NK-92 (cell line): ENCODE data around the gene TRIM34.
"Not testable (repeated sequence)": the region's sequence is repeated elsewhere in the genome, so short reads cannot be mapped to it uniquely, and the experiment has no call there.

ENCODE experiments used
- DNase-seq: peaks from one replicate; lab custom pipeline; 2025; ENCODE audit not compliant: unreplicated experiment; lab: John Stamatoyannopoulos, UW

TRIM34 gene

DNA sequence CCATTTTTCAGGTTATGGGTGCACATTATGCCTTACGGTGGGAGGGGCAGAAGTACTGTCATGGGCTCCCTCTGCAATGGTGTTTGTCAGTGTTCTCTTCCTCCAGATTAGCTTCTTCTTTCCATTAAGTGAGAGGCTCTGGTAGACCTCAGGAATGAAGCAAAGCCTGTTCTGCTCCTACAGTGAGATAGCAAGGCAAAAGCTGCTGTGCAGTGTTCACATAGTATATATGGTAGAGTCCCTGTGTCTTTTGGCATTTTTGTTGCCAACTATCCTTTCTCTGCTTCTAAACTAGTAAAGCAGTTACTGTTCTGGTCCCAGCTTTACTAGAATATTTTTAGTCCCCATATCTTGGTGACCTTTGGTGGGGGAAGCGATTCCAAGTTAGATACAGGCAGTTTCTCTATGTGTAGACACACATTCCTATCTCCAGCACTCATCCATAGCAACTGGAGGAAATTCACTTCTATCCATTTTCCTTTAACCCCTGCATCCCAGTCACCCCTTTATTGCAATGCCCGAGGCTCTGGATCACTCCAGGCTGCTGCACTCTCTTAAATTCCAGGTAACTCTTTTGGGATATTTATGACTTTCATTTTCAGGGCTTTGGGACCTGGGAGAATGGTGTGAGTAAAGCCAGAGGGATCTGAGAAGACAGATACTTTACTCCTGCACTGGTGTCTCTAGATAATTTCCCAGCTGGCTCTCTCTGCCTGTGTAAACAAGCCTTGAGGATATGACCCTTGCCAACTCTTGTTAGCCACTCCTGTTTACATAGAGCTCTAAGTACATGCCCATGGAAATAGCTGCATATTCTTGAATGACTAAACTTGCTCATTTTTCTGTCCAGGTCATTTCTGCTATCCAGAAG lies 3.9 kb upstream of the TRIM34 start:
- DNase-seq = no peak

DNA sequence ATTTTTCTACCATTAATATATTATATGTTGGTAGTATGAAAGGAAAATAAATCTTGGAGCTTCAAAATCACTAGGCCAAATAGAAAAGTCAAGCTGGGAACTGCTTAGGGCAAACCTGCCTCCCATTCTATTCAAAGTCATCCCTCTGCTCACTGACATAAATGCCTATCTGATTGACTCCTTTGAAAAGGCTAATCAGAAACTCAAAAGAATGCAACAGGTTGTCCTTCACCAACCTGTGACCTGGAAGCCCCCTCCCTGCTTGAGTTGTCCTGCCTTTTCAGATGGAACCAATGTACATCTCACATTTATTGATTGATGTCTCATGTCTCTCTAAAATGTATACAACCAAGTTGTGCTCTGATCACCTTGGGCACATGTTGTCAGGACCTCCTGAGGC lies 3.2 kb upstream of the TRIM34 start:
- DNase-seq = no peak

DNA sequence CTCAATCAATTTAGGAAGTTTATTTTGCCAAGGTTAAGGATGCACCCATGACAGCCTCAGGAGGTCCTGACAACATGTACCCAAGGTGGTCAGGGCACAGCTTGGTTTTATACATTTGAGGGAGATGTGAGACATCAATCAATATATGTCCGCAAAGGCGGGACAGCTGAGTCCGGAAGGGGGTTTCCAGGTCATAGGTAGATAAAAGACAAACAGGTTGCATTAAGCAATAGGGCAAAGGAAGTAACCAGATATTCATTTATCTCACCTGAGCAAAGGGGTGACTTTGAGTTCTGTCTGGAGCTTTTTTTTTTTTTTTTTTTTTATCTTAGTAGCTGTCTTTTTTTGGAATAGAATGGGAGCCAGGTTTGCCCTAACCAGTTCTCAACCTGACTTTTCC lies 2.0 kb upstream of the TRIM34 start:
- no peak for DNase-seq

DNA sequence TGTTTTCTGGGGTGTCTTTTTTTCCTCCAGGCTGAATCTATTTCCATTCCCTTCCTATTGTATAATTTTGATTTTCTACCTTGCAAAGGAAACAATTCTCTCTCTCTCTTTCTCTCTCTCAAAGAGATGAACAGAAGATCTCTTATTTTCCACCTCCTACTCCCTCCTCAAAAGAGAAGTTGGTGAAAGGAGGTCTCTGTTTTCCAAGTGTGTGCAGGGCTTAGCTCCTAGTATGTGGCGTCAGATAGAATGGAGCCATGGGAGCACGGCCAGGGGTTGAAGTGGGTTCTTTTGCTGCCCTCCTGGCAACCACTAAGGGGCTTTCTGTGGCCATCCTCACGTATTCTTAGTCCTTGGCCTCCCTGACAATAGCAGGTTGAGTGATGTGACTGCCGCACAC lies 480 bp downstream of the TRIM34 start:
- no peak for DNase-seq

DNA sequence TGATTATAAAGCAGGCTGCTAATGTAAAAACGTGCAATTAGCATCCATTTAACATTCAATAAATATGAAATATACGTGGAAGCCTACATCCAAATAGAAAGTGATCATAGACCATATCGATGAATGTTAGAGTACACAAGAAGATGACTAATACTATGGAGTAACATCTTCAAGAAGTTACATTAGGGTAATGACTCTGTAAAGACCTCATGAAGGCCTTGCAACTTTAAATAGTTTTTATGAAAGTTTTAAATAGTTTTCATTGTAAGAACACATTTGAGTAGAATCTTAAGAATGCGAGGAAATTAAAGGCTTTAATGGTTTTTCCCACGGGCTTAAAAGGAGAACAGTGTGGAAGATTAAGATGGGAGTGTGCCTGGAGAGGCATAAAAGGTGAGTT lies 1.4 kb downstream of the TRIM34 start:
- DNase-seq = no peak

DNA sequence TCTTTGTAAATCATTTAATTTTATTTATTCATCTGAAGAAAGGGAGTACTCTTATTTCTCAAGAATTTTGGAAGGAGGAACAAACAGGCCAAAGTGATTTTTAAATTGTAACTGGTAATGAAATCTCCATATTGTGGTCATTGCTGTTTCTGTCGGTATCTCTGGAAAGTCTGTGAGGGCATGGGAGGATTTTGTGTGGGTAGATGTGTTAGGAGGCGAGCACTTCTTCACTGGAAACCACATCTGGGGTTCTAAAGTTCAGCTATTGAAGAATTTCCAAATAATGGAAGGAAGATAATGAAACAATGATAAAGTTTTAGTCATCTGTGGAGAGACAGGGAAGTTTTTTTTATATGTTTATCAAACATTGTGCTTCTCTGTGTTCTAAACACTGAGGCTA lies 6.6 kb downstream of the TRIM34 start:
- no peak for DNase-seq

DNA sequence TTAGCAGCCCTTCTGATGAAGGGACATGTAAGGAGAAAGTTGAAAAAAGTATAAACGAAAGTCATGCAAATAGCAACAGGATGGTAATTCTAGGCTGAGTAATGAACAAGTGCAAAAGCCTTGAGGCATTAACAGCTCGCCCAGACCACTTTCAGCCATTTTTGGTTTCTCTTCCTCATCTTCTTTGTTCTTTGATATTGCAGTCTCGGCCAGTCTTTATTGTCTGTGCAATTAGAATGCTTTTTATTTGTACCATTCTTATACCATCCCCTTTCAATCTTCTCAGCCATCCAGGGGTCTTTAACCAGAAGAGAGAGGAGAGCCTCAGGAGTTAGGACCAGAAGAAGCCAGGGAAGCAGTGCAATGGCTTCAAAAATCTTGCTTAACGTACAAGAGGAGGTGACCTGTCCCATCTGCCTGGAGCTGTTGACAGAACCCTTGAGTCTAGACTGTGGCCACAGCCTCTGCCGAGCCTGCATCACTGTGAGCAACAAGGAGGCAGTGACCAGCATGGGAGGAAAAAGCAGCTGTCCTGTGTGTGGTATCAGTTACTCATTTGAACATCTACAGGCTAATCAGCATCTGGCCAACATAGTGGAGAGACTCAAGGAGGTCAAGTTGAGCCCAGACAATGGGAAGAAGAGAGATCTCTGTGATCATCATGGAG lies 7.3 kb downstream of the TRIM34 start:
- DNase-seq = no peak

DNA sequence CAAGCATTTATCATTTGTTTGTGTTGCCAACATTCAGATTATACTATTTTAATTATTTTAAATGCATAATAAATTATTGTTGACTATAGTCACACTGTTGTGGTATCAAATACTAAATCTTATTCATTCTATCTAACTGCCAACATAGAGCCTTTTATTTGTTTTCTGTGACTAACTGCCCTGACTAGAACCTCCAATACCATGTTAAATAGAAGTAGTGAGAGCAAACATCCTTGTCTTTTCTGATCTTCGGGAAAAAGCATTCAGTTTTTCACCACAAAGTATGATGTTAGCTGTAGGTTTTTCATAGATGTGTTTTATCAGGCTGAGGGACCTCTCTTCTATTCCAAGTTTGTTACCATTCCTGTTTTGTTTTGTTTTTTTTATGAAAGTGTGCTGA lies 15.2 kb downstream of the TRIM34 start:
- DNase-seq = no peak

DNA sequence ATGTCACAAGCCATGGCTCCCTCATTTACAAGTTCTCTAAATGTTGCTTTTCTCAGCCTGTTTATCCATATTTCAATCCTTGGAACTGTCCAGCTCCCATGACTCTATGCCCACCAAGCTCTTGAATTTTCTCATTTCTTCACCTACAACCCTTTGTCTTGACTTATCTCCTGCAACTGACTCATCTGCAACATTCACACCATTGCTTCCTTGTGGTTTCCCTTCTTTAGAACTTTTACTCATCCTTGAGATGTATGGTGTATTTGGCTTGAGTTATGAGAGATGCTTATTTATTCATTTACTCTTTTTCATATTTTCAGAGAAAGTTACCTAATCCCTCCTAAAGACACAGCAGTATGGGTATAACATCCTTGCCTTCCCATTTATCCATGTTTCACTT lies 18.8 kb downstream of the TRIM34 start:
- no peak for DNase-seq

DNA sequence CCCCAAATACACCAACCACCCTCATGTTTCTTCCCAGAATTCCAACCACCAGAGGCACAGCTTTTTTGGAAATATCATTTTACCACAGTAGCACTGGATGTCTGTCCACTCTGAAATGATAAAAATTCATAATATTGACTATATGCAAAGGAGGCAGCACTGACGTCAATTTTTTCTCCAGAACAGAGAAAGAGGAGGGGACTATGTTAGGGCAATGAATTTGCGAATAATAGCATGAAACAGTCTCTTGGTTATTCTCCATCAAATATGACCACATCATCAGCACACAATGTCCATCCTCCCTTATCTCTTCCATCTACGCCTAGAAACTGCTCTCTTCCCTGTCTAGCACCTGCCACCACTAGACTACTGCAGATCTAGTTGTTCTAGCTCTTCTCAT lies 21.3 kb downstream of the TRIM34 start:
- no peak for DNase-seq

DNA sequence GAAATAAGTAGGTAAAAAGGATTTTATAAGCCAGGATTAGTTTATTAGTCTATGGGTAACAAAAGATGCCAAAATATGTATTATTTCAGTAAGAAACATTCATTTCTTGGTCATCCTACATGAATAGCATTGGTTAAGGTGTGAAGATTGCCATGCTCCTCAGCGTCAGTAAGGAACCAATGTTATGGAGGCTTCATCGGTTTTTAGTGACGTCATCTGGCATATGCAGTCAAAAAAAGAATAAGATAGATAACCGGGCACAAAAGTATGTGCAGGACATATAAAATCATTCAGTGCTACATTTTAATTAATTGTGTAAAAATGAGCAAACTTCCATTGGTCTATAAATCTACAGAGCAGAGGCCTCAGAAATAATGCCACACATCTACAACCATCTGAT lies 30.7 kb downstream of the TRIM34 start:
- DNase-seq = no peak

DNA sequence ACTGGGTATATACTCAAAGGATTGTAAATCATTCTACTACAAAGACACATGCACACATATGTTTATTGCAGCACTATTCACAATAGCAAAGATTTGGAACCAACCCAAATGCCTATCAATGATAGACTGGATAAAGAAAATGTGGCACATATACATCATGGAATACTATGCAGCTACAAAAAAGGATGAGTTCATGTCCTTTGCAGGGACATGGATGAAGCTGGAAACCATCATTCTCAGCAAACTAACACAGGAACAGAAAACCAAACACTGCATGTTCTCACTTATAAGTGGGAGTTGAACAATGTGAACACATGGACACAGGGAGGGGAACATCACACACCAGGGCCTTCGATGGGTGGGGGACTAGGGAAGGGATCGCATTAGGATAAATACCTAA lies 32.2 kb downstream of the TRIM34 start:
- DNase-seq = not testable (repeated sequence)

DNA sequence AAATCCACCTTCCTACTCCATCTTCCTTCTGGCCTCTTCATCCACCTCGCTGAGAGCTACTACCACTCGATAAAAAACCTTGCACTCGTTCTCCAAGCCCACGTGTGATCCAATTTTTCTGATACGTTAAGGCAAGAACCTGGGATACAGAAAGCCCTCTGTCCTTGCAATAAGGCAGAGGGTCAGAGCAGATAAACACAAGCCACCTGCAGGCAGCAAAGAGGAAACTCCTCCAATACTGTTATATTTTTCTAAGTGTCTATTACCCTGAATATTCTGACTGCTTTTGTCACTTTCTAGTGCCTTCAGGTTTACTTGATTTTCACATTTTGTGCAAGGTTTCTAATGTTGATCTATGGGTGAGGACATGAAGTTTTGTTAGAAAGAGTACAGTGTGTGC lies 33.5 kb downstream of the TRIM34 start:
- DNase-seq = no peak

DNA sequence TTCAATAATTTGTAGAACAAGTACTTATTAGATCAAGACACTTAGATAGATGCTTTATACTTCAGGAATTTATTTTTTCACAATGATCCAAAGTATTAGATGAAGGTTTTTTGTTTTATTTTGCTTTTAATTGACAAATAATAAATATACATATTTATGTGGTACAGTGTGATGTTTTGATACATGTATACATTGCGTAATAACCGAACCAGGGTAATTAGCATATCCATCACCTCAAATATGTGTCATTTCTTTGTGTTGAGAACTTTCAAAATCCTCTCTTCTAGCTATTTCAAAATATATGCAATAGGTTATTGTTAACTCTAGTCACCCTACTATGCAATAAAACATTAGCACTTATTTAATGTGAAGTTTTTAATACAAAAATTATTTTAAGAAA lies 38.7 kb downstream of the TRIM34 start:
- no peak for DNase-seq

DNA sequence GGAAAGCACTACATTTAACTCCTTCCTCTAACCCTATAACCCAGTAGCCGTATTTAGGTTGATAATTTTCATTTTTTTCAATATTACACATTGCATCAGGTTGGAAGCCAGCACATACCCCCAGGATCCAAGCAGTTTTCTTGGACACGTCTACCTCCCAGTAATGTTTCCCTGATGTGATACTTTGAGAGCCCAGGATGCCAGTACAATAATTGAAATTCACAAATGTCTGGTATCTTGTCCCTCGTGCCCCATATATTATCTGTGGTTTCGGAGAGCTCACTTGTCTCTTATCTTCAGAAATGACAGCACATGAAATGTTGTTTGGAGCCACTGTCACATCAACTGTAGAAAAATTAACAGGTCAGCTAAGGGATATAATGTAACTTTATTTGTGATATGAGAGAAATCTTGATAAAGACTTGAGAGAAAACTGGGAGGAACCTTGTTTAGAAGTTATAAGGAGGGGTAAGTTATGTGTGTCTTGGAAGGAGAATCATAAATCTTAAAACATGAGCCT lies 40.3 kb downstream of the TRIM34 start:
- no peak for DNase-seq

DNA sequence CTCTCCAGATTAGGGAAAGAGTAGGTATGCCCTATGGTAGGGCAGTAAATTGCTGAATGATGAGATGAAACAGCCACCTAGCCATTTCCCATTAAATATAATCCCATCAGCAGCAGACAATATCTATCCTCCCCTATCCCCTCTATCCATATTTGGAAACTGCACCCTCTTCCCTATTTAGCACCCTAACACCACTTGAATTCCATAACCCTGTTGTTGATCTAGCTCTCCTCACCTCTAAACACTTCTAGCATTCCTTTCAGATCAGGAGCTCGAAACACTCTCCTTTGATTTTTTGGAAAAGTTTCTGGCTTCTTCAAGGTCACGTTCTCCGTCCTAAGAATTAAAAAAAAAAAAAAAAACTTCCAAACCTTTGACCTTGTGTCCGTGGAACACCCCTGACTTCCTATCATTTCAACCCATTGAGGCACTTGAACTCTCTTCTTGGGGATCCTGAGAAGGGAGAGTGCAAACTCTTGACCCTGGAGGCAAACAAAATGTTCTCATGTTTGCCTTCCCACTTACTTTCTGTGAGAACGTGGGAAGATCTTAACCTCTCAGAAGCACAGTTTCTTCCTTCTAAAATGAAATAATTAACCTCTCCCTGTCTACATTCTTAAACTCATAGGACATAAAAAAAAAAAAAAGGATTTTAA lies 41.1 kb downstream of the TRIM34 start:
- DNase-seq = no peak

DNA sequence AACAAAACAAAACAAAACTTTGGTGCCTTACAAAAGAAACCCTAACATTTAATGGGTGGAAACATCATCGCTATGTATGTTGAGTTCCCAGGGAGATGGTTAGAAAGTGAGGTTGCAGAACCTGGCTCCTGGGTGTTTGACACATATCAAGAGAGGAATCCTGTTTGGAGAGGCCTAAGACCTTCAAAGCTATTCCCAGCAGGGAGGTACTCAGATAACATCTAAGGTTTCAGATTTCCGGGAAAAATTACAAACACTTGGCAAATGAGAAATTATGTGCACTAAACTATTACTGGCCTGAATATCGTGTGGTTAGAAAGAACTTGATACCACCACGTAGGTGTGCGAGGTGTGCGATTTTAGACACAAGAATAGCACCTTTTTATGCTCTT lies 41.6 kb downstream of the TRIM34 start:
- DNase-seq = no peak

DNA sequence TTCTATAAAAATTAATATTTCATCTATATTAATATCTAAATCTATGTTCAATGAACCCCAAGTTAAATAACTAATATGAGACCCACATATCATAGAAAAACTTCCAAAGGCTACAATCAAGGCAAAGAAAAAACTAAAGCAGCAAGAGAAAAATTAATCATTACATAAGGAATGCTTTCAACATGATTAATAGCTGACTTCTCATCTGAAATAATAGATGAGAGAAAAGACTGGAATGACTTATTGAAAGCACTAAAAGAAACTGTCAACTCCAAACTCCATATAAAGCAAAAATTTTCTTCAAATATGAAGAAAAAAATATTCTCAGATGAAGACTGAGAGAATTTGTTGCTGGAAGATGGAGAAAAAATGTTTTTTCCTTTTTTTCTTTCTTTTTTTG lies 47.0 kb downstream of the TRIM34 start:
- no peak for DNase-seq

DNA sequence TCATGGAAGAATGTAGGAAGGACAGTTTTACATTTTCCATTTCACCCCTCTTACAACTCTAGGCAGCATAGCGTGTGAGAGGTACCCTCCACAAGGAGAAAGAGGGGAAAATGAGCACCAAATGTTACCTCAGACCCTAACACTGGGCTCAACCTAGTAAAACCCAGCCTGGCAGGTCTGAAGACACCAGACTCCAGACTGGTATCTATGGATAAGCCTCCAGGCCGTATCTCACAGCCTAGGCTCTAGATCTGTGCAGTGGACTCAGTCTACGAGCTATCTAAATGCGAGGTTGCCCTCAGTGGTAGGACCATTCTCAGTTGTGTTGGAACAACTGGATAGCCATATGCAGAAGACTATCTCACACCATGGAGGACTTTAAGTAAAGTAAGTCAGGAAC lies 49.6 kb downstream of the TRIM34 start:
- no peak for DNase-seq

DNA sequence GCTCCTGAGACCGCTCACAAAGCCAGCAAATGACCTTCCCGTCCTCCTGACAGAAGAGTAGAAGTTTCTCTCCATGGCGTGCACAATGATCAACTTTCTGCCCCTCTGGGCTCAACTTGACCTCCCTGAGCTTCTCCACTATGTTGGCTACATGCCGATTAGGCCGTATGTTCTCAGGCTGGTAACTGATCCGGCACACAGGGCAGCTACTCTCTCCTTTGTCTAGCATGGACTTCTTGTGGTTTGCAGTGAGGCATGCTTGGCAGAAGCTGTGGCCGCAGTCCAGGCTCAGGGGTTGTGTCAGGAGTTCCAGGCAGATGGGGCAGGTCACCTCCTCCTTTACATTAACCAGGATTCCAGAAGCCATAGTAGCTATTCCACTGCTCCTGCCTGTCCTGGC lies 55.0 kb downstream of the TRIM34 start:
- no peak for DNase-seq

DNA sequence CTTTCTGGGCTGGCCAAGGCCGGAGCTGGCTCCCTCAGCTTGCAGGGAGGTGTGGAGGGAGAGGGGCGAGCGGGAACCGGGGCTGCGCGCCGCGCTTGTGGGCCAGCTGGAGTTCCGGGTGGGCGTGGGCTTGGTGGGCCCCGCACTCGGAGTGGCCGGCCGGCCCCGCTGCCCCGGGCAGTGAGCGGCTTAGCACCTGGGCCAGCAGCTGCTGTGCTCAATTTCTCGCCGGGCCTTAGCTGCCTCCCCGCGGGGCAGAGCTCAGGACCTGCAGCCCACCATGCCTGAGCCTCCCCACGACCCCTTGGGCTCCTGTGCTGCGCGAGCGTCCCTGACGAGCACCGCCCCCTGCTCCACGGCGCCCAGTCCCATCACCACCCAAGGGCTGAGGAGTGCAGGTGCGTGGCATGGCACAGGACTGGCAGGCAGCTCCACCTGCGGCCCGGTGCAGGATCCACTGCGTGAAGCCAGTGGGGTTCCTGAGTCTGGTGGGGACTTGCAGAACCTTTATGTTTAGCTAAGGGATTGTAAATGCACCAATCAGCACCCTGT lies 58.2 kb downstream of the TRIM34 start:
- DNase-seq = not testable (repeated sequence)

DNA sequence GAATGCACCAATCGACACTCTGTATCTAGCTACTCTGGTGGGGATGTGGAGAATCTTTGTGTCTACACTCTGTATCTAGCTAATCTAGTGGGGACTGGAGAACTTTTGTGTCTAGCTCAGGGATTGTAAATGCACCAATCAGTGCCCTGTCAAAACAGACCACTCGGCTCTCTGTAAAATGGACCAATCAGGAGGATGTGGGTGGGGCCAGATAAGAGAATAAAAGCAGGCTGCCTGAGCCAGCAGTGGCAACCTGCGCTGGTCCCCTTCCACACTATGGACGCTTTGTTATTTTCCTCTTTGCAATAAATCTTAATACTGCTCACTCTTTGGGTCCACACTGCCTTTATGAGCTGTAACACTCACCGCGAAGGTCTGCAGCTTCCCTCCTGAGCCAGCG lies 58.8 kb downstream of the TRIM34 start:
- DNase-seq = not testable (repeated sequence)
